ENCODE measurements around the gene TRIM46.

The TRIM46 gene, protein sequence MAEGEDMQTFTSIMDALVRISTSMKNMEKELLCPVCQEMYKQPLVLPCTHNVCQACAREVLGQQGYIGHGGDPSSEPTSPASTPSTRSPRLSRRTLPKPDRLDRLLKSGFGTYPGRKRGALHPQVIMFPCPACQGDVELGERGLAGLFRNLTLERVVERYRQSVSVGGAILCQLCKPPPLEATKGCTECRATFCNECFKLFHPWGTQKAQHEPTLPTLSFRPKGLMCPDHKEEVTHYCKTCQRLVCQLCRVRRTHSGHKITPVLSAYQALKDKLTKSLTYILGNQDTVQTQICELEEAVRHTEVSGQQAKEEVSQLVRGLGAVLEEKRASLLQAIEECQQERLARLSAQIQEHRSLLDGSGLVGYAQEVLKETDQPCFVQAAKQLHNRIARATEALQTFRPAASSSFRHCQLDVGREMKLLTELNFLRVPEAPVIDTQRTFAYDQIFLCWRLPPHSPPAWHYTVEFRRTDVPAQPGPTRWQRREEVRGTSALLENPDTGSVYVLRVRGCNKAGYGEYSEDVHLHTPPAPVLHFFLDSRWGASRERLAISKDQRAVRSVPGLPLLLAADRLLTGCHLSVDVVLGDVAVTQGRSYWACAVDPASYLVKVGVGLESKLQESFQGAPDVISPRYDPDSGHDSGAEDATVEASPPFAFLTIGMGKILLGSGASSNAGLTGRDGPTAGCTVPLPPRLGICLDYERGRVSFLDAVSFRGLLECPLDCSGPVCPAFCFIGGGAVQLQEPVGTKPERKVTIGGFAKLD

DNA sequence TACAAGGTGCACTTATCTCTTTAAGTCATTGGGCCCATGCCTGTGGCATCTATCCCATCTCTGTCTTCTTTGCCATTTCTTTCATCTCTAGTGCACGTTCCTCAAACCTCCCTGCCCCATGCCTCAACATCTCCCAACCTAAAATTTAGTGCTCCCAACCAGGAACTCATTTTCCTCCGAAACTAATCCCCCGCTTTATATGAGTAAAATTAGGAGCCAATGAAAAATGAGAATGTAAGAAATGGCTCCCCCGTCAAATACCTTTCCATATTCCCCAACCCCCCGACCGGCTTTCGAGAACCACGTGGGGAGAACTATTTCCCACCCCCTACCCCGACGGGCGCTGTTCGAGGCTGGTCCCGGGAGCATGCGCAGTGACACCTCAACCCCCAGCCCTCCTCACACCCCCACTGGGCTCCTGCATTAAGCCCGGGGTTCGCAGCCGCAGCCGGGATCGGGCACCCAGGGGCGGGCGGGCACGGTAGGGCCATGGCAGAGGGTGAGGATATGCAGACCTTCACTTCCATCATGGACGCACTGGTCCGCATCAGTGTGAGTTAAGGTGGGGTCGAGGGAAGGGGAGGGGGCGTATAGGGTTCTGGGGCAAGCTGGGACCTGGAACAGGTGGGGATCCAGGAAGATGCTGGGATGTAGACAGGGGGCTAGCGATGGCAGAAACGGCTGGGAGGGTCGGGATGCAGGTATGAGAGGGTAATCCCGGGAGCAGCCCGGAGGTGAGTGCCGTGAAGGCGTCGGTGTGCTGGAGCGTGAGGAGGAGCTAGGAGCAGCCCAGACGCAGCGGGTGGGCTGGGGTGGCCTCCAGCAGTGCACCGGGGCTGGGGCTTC is at the start of gene TRIM46:
TRIM46 (plus strand) TSS at position 372 of the 846 bp plus-strand sequence; CDS start at position 490, 118 bp downstream.
- TF ChIP-seq, protein P1, sequence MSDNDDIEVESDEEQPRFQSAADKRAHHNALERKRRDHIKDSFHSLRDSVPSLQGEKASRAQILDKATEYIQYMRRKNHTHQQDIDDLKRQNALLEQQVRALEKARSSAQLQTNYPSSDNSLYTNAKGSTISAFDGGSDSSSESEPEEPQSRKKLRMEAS (IDR thresholded peaks at IDR 0.05): peak; percentile 79
- no peak for TF ChIP-seq TEAD4 (IDR thresholded peaks at IDR 0.05)
- TF ChIP-seq, protein P2, sequence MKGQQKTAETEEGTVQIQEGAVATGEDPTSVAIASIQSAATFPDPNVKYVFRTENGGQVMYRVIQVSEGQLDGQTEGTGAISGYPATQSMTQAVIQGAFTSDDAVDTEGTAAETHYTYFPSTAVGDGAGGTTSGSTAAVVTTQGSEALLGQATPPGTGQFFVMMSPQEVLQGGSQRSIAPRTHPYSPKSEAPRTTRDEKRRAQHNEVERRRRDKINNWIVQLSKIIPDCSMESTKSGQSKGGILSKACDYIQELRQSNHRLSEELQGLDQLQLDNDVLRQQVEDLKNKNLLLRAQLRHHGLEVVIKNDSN (IDR thresholded peaks at IDR 0.05): peak; percentile 72
- TF ChIP-seq NFIC (IDR thresholded peaks at IDR 0.05): no peak

DNA sequence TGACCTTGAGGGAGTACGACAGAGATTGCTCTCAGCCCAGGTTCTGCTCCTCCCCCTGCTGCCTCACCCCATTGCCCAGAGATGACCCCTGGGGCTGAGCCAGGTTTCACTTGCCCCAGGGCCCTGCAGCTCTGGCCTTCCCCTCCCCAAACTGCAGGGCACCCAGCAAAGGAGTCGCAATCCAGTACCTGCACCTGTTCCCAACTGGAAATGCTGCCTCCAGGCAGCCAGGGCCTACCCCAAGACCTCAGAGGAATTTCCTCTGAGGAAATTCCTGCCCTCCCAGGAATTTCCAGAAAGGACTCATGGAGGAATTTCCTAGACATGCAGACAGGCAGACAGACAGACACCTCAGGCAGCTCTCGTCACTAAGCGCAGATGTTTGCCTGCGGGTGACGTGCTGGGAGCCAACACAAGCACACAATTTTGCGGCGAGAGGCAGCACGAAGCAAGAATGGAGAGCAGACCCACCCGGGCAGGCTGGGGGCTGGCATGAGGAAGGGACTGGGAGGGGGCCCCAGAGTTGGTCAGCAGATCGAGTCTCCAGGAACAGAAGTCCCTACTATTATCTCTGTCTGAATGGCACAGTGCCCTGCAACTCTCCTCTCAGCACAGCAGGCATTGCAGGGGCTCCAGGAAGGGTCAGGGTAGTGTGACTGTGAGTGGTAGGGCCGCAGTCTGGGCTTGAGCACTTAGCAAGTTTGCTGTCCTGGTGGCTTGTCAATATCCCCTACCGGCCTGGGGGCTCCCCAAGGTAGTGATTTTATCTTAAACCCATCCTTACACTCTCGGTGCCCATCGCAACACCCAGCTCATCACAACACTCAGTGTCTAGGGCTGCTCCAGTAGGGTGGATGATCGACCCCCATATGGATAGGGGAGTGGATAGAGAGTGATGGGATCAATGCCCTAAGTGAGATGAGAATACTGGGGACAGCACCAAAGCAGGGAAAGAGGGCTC is 48.9 kb upstream of the TRIM46 start:
- TF ChIP-seq EP300 (IDR thresholded peaks at IDR 0.05; ENCODE audit: borderline replicate concordance): no peak
- TF ChIP-seq YY1 (IDR thresholded peaks at IDR 0.05; ENCODE audit: low read depth): no peak
- no peak for TF ChIP-seq TAF1 (IDR thresholded peaks at IDR 0.05; ENCODE audit: low read depth)
- no peak for TF ChIP-seq ZBTB7A (IDR thresholded peaks at IDR 0.05; ENCODE audit: low read depth)
- no peak for TF ChIP-seq FOXM1 (IDR thresholded peaks at IDR 0.05; ENCODE audit: borderline replicate concordance, low read depth)
- TF ChIP-seq, protein P3, sequence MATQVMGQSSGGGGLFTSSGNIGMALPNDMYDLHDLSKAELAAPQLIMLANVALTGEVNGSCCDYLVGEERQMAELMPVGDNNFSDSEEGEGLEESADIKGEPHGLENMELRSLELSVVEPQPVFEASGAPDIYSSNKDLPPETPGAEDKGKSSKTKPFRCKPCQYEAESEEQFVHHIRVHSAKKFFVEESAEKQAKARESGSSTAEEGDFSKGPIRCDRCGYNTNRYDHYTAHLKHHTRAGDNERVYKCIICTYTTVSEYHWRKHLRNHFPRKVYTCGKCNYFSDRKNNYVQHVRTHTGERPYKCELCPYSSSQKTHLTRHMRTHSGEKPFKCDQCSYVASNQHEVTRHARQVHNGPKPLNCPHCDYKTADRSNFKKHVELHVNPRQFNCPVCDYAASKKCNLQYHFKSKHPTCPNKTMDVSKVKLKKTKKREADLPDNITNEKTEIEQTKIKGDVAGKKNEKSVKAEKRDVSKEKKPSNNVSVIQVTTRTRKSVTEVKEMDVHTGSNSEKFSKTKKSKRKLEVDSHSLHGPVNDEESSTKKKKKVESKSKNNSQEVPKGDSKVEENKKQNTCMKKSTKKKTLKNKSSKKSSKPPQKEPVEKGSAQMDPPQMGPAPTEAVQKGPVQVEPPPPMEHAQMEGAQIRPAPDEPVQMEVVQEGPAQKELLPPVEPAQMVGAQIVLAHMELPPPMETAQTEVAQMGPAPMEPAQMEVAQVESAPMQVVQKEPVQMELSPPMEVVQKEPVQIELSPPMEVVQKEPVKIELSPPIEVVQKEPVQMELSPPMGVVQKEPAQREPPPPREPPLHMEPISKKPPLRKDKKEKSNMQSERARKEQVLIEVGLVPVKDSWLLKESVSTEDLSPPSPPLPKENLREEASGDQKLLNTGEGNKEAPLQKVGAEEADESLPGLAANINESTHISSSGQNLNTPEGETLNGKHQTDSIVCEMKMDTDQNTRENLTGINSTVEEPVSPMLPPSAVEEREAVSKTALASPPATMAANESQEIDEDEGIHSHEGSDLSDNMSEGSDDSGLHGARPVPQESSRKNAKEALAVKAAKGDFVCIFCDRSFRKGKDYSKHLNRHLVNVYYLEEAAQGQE (IDR thresholded peaks at IDR 0.05; ENCODE audit: low read depth): no peak
- no peak for TF ChIP-seq TEAD4 (IDR thresholded peaks at IDR 0.05)
- no peak for TF ChIP-seq CREB1 (IDR thresholded peaks at IDR 0.05; ENCODE audit: low read depth)
- no peak for TF ChIP-seq RAD21 (IDR thresholded peaks at IDR 0.05; ENCODE audit: low read depth)
- TF ChIP-seq TCF12 (IDR thresholded peaks at IDR 0.05; ENCODE audit: low read depth): no peak
- TF ChIP-seq NFIC (IDR thresholded peaks at IDR 0.05): no peak
- TF ChIP-seq, protein P2 (IDR thresholded peaks at IDR 0.05): no peak
- TF ChIP-seq CEBPB (IDR thresholded peaks at IDR 0.05): no peak
- TF ChIP-seq, protein P1 (IDR thresholded peaks at IDR 0.05): no peak
- no peak for TF ChIP-seq EGR1 (IDR thresholded peaks at IDR 0.05)

DNA sequence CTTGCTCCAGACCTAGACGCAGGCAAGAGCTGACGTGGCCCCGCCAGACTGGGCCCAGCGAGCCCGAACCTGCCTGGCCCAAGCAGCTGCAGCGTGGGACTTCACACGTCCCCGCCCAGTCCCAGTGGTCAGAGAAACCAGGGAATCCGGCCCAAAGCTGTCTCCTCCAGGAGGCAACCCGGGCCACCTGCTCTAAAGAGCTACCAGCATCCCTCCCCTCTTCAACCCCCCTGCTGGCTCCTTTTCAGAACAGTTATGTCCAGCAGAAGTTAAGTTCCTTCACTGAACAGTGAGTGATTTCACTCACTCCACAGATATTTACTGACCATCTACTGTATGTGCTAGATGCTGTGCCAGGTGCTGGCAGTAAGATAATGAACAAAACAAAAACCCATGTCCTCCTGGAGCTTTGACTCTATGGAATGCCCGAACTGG is 48.1 kb upstream of the TRIM46 start:
- no peak for TF ChIP-seq EGR1 (IDR thresholded peaks at IDR 0.05)
- no peak for TF ChIP-seq YY1 (IDR thresholded peaks at IDR 0.05; ENCODE audit: low read depth)

DNA sequence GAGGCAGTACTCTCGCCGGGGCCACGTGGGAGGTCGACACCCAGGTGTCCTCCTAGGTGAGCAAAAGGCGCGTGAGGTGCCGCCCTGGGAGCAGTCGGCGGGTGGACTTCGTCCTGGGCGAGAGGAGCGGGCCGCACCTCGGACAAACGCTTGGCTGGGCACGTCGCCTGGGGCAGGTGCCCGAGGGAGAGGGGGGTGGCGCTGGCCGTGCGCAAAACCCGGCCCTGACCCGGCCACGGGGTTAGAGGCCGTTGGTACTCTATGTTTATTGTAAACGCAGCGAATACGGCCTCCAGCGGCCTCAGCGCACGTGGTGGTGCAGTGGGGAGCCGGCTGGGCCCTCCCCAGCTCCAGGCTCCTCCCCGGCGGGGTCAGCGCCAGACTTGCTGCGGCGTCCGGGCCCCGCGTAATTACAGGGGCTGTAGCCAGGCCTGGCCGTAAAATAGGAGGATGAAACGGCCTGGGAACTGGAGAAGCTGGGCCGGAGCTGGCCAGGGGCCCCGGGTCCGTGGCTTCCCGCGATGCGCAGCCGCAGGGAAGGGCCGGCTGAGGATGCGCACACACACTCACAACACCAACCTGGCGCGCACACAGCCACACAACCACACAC is 47.6 kb upstream of the TRIM46 start:
- TF ChIP-seq NFIC (IDR thresholded peaks at IDR 0.05): no peak
- TF ChIP-seq, protein P1 (IDR thresholded peaks at IDR 0.05): no peak

DNA sequence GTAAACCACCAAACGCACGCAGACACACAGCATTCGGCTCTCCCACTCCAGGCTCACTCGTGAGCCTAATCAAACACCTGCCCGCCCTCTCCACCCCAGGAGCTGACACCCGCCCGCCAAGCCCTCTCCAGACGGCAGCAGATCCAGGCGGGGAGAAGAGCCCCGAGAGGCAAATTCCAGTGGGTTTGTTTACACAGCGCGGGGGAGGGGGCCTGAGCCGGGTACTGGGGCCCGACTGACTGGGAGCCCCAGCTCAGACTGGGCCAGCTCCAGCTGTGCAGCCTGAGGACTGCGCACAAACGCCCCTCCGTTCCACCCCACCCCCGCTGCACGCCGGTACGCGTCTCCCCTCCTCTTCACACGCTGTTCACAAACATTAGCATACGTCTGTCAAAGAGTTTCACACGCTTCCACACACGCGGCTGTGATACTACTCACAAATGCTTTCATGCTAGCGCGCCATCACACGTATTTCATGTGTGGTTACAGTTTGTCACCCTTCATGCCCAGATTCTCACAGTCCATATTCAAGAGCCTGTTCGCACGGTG is 47.0 kb upstream of the TRIM46 start:
- TF ChIP-seq NFIC (IDR thresholded peaks at IDR 0.05): no peak
- TF ChIP-seq YY1 (IDR thresholded peaks at IDR 0.05; ENCODE audit: low read depth): no peak
- TF ChIP-seq, protein P3 (IDR thresholded peaks at IDR 0.05; ENCODE audit: low read depth): no peak
- no peak for TF ChIP-seq EGR1 (IDR thresholded peaks at IDR 0.05)
- no peak for TF ChIP-seq FOXM1 (IDR thresholded peaks at IDR 0.05; ENCODE audit: borderline replicate concordance, low read depth)
- no peak for TF ChIP-seq CEBPB (IDR thresholded peaks at IDR 0.05)
- TF ChIP-seq, protein P1 (IDR thresholded peaks at IDR 0.05): no peak
- no peak for TF ChIP-seq CREB1 (IDR thresholded peaks at IDR 0.05; ENCODE audit: low read depth)
- no peak for TF ChIP-seq ZBTB7A (IDR thresholded peaks at IDR 0.05; ENCODE audit: low read depth)
- no peak for TF ChIP-seq EP300 (IDR thresholded peaks at IDR 0.05; ENCODE audit: borderline replicate concordance)
- TF ChIP-seq RAD21 (IDR thresholded peaks at IDR 0.05; ENCODE audit: low read depth): no peak
- no peak for TF ChIP-seq TCF12 (IDR thresholded peaks at IDR 0.05; ENCODE audit: low read depth)
- TF ChIP-seq, protein P2 (IDR thresholded peaks at IDR 0.05): no peak
- no peak for TF ChIP-seq TAF1 (IDR thresholded peaks at IDR 0.05; ENCODE audit: low read depth)
- TF ChIP-seq TEAD4 (IDR thresholded peaks at IDR 0.05): no peak

Measured in Ishikawa (cell line).